K562 (cell line): ENCODE data around the gene GUK1. TPM values are rescaled to one million over a fixed set of nuclear protein-coding genes. Genes with fewer than 3 reads are reported as not detected.

Experiments used
- ATAC-seq: fragments of 200-7000 bp; cut with Tn5 transposase; 3 replicates; pipeline ENCODE4 v1.9.1; 2020; ENCODE audit warnings: moderate library complexity
- BruUV-seq: library from RNA; stranded (reverse); fragments of 400-500 nt; replicated peaks from 2 replicates; lab custom pipeline; 2021; lab: Mats Ljungman, UMichigan
- CTCF ChIA-PET: fragments of 300-600 bp; formaldehyde crosslinking; extraction: SDS; loops from one replicate; lab custom pipeline; 2021; ENCODE audit warnings: low intra/inter-chr PET ratio; lab: Yijun Ruan, JAX
- POLR2A ChIA-PET: fragments of 300-600, 350-650 bp; sonication (Branson Sonifier 250); formaldehyde crosslinking; extraction: SDS; loops from one replicate; lab custom pipeline; 2021; ENCODE audit warnings: antibody characterized with exemption, inconsistent platforms; lab: Yijun Ruan, JAX
- DNase-seq, 4 experiments: peaks; one replicate each; pipeline versions ENCODE4 v3.0.0 to v3.0.0-alpha.2; 2011 to 2018; ENCODE audit warnings: low spot score in 3 of 4, mixed read lengths in 3 of 4; ENCODE audit errors: extremely low read depth in 1 of 4
- FAIRE-seq: peaks from 2 replicates; lab custom pipeline; 2011; peaks lifted over from hg19 to GRCh38; lab: Jason Lieb, UNC
- H2AFZ ChIP-seq: 2 replicates; pipeline ENCODE4 v1.6.0; 2011; ENCODE audit warnings: low read depth, low read length, control low read depth, inconsistent platforms
- H3K27ac ChIP-seq: fragments of 200-600 bp; 3 replicates; pipeline ENCODE4 v1.8.0; 2011; ENCODE audit warnings: low read depth, mild to moderate bottlenecking, control low read depth, inconsistent platforms, low read length, moderate library complexity, mixed read lengths; ENCODE audit errors: extremely low read depth
- H3K27me3 ChIP-seq, 2 experiments: fragments of 300-600 bp in 1 of 2; 2 replicates in 1 of 2; 3 replicates in 1 of 2; pipeline versions ENCODE4 v1.6.0 to v1.8.0; 2011; ENCODE audit warnings: inconsistent platforms in 2 of 2, low read length in 2 of 2, mild to moderate bottlenecking in 1 of 2, mixed read lengths in 1 of 2, moderate library complexity in 1 of 2; ENCODE audit not compliant: control insufficient read depth in 2 of 2, insufficient read depth in 2 of 2
- H3K36me3 ChIP-seq: fragments of 300-600 bp; 3 replicates; pipeline ENCODE4 v1.8.0; 2011; ENCODE audit warnings: mild to moderate bottlenecking, low read length, inconsistent platforms; ENCODE audit not compliant: control insufficient read depth, insufficient read depth
- H3K4me1 ChIP-seq, 2 experiments: fragments of 200-600 bp in 1 of 2; replicated peaks in 1 of 2; 2 replicates in 1 of 2; 3 replicates in 1 of 2; pipeline versions ENCODE4 v1.5.1 to v1.8.0; 2011; ENCODE audit warnings: inconsistent platforms in 2 of 2, low read length in 2 of 2, mild to moderate bottlenecking in 1 of 2, mixed read lengths in 1 of 2, moderate library complexity in 1 of 2; ENCODE audit not compliant: control insufficient read depth in 2 of 2, insufficient read depth in 2 of 2
- H3K4me2 ChIP-seq: 2 replicates; pipeline ENCODE4 v1.6.1; 2011; ENCODE audit warnings: low read length, control low read depth, inconsistent platforms, mixed read lengths; ENCODE audit not compliant: insufficient read depth
- H3K4me3 ChIP-seq: fragments of 200-600 bp; sonication (generic), shearing (Covaris generic); 2 replicates; pipeline ENCODE4 v1.5.1; 2016; ENCODE audit warnings: control low read depth, inconsistent platforms
- H3K79me2 ChIP-seq: fragments of 200-600 bp; 3 replicates; pipeline ENCODE4 v1.8.0; 2011; ENCODE audit warnings: low read length, inconsistent platforms; ENCODE audit not compliant: control insufficient read depth, insufficient read depth
- H3K9ac ChIP-seq, 2 experiments: 2 replicates each; pipeline versions ENCODE4 v1.6.0 to v1.6.1; 2011; ENCODE audit warnings: low read depth in 2 of 2, low read length in 2 of 2, control low read depth in 1 of 2, inconsistent platforms in 1 of 2, mild to moderate bottlenecking in 1 of 2, mixed read lengths in 1 of 2; ENCODE audit not compliant: insufficient read depth in 1 of 2
- H3K9me1 ChIP-seq: one replicate; pipeline ENCODE4 v1.6.0; 2011; ENCODE audit warnings: inconsistent platforms, mild to moderate bottlenecking, low read length, moderate library complexity; ENCODE audit not compliant: control insufficient read depth, insufficient read depth
- H3K9me3 ChIP-seq: replicated peaks from 2 replicates; pipeline ENCODE4 v1.5.1; 2011; ENCODE audit warnings: low read depth, low read length, inconsistent platforms; ENCODE audit not compliant: control insufficient read depth, insufficient read depth
- H4K20me1 ChIP-seq: replicated peaks from 2 replicates; pipeline ENCODE4 v1.6.1; 2011; ENCODE audit warnings: low read length, inconsistent platforms, mixed read lengths; ENCODE audit not compliant: control insufficient read depth, insufficient read depth
- BRD9 ChIP-seq: fragments of 450-650 bp; IDR thresholded peaks from 2 replicates; pipeline ENCODE4 v1.6.1; 2018; ENCODE audit warnings: low read depth; ENCODE audit not compliant: partially characterized antibody
- CHD4 ChIP-seq: fragments of 200-600 bp; sonication (generic); IDR thresholded peaks from 3 replicates; pipeline ENCODE4 v1.6.1; 2012; ENCODE audit warnings: low read depth, mild to moderate bottlenecking, mixed read lengths, low read length, inconsistent platforms; ENCODE audit not compliant: insufficient read depth, insufficient replicate concordance, poor library complexity, severe bottlenecking
- CREB3L1 ChIP-seq: fragments of 450-650 bp; IDR thresholded peaks from 2 replicates; pipeline ENCODE4 v1.6.1; 2014; ENCODE audit warnings: low read depth, mild to moderate bottlenecking, moderate library complexity, borderline replicate concordance
- DEAF1 ChIP-seq: fragments of 450-650 bp; formaldehyde crosslinking; IDR thresholded peaks from 2 replicates; pipeline ENCODE4 v1.4.0; 2020; ENCODE audit warnings: mild to moderate bottlenecking, moderate library complexity
- HES1 ChIP-seq: fragments of 450-650 bp; IDR thresholded peaks from 2 replicates; pipeline ENCODE4 v1.6.1; 2016; ENCODE audit warnings: low read depth, mild to moderate bottlenecking, moderate library complexity
- HIVEP1 ChIP-seq: fragments of 250-450 bp; sonication (Bioruptor Pico); IDR thresholded peaks from 2 replicates; pipeline ENCODE4 v1.4.0; 2020; ENCODE audit warnings: mild to moderate bottlenecking
- SMAD3 ChIP-seq: fragments of 450-650 bp; formaldehyde crosslinking; conservative IDR thresholded peaks from 2 replicates; pipeline ENCODE4 v1.4.0; 2020; ENCODE audit warnings: mild to moderate bottlenecking
- U2AF1 ChIP-seq: fragments of 200-400 bp; formaldehyde crosslinking; optimal IDR thresholded peaks from 2 replicates; pipeline ENCODE3; 2017; ENCODE audit warnings: mild to moderate bottlenecking, low read depth, low read length, moderate library complexity
- ZFPM2 ChIP-seq: fragments of 250-450 bp; sonication (Bioruptor Pico); IDR thresholded peaks from 2 replicates; pipeline ENCODE4 v1.5.1; 2022; ENCODE audit warnings: mild to moderate bottlenecking
- ZNF212 ChIP-seq: fragments of 450-650 bp; formaldehyde crosslinking; IDR thresholded peaks from 2 replicates; pipeline ENCODE4 v1.4.0; 2020; ENCODE audit warnings: mild to moderate bottlenecking
- ZNF398 ChIP-seq: fragments of 250-450 bp; sonication (Bioruptor Pico); IDR thresholded peaks from 2 replicates; pipeline ENCODE4 v1.8.0; 2021; ENCODE audit warnings: moderate library complexity, mild to moderate bottlenecking, inconsistent platforms
- ZNF740 ChIP-seq, 3 experiments: fragments of 200-800 bp in 1 of 3; sonication (Bioruptor generic) in 1 of 3; sonication (generic) in 1 of 3; formaldehyde crosslinking in 1 of 3; IDR thresholded peaks; 2 replicates each; pipeline versions ENCODE4 v1.6.1 to v1.8.0; 2016 to 2022; ENCODE audit warnings: mild to moderate bottlenecking in 2 of 3, missing compliant biosample characterization in 2 of 3, missing genetic modification characterization in 2 of 3, missing genetic modification reagents in 1 of 3
- WGBS: fragments of 100-300 bp; shearing (Covaris generic); methylation state at CpG from one replicate; pipeline ENCODE4 v1.1.6; 2016; ENCODE audit warnings: low coverage, mixed read lengths; ENCODE audit not compliant: insufficient coverage; ENCODE audit errors: missing lambda C conversion rate; 5-methylcytosine and 5-hydroxymethylcytosine counted together
- in situ Hi-C: fragments of 300-500 bp; cut with MboI; formaldehyde crosslinking; loops from 4 replicates; pipeline ENCODE4 v1.15.0; 2018; ENCODE audit warnings: inconsistent platforms, mixed read lengths
- intact Hi-C: fragments of 100-400 bp; cut with micrococcal nuclease; formaldehyde crosslinking; loops from 2 replicates; pipeline ENCODE4 v1.14.2; 2022
- polyA plus RNA-seq, 8 experiments: library from polyadenylated mRNA; depleted of rRNA in 4 of 8; stranded (reverse) in 5 of 8; unstranded in 3 of 8; fragments of >200 nt; fragmentation: Nextera tagmentation in 2 of 8; fragmentation: Illumina TruSeq in 1 of 8; extraction: Ambion mirVana in 2 of 8; extraction: Trizol in 1 of 8; gene quantifications; 2 replicates each; pipeline versions ENCODE4 v1.2.1 to v1.2.3, GENCODE V29; 2011 to 2014; ENCODE audit warnings: inconsistent platforms in 1 of 8, missing spikeins in 1 of 8
- total RNA-seq, 7 experiments: library from RNA; depleted of rRNA in 6 of 7; stranded (reverse); fragments of >200 nt in 6 of 7; fragmentation: Illumina TruSeq in 2 of 7; extraction: Trizol in 2 of 7; gene quantifications; 2 replicates each; pipeline versions ENCODE4 v1.2.1 to v1.2.3, GENCODE V29; 2011 to 2021; ENCODE audit warnings: low replicate concordance in 1 of 7

Gene GUK1
- total and polyA plus RNA-seq, 9 of the 15 experiments (the other 6 are each of a cell fraction or from before 2014, with no cell fraction given) = 7.0 to 331 (median 132) TPM

- CTCF ChIA-PET = no interaction called here
- DNase-seq = no peak
- FAIRE-seq = no peak
Measured at GRCh38 chr1:228171221-228171891, 31.3 kb downstream of the GUK1 start.

More at GRCh38 chr1:228171221-228171891, 31.3 kb downstream of the GUK1 start:
- no peaks in the 10 kb centered on the region for H3K27me3 ChIP-seq
- POLR2A ChIA-PET = interaction anchor here (0.6 to 1.2 kb wide), 2 partner anchors 28 to 87 kb away, joined by 3 to 5 read pairs; no protein-coding TSS in a partner anchor
- H3K4me3 ChIP-seq = no peak overlapping the region
- H3K79me2 ChIP-seq = peaks cover 11% of the 10 kb centered on the region
- no peak for ATAC-seq
- H4K20me1 ChIP-seq = peaks cover 6% of the 10 kb centered on the region
- H3K4me1 ChIP-seq = peaks cover 12 to 54% of the 10 kb centered on the region in 2 experiments; a peak in 4 of 5 replicates
- no peaks in the 10 kb centered on the region for H3K9me3 ChIP-seq
- H3K27ac ChIP-seq = no peak overlapping the region
- peak overlapping the region in 1 of 2 experiments; percentile 65; a peak in 1 of 4 replicates for H3K9ac ChIP-seq
- TF ChIP-seq SMAD3 = no peak
- no peak for TF ChIP-seq ZNF212
- TF ChIP-seq ZNF398 (CRISPR knock-in tag) = no peak
- no peak for TF ChIP-seq ZNF740 (CRISPR knock-in tag; IDR thresholded peaks at IDR 0.05)
- no peak for TF ChIP-seq ZNF740 (tag; IDR thresholded peaks at IDR 0.05)
- TF ChIP-seq CHD4 = no peak
- TF ChIP-seq HES1 = no peak
- TF ChIP-seq U2AF1 = no peak
- no peak for TF ChIP-seq HIVEP1 (CRISPR knock-in tag)
- TF ChIP-seq DEAF1 (CRISPR knock-in tag) = no peak
- TF ChIP-seq BRD9 = no peak
- TF ChIP-seq CREB3L1 = no peak
- TF ChIP-seq ZFPM2 (CRISPR knock-in tag) = no peak
- no peak overlapping the region for H2AFZ ChIP-seq
- no peaks in the 10 kb centered on the region for H3K9me1 ChIP-seq
- WGBS = 47% methylated on average over 10 of the region's 10 CpGs
- H3K4me2 ChIP-seq = no peak overlapping the region
- no TSS peak for BruUV-seq
- peaks cover 10% of the 10 kb centered on the region; the same call in 2 of the 3 replicates for H3K36me3 ChIP-seq
- intact Hi-C loops (no loop called here), in situ Hi-C loops (no loop called here)
